ENCODE measurements around the gene PIM1. TPM values are rescaled to one million over a fixed set of nuclear protein-coding genes. Genes with fewer than 3 reads are reported as not detected.

The PIM1 gene
- total RNA-seq, 2 donors from 2014 or later: 7.3 to 10.6 TPM

DNA sequence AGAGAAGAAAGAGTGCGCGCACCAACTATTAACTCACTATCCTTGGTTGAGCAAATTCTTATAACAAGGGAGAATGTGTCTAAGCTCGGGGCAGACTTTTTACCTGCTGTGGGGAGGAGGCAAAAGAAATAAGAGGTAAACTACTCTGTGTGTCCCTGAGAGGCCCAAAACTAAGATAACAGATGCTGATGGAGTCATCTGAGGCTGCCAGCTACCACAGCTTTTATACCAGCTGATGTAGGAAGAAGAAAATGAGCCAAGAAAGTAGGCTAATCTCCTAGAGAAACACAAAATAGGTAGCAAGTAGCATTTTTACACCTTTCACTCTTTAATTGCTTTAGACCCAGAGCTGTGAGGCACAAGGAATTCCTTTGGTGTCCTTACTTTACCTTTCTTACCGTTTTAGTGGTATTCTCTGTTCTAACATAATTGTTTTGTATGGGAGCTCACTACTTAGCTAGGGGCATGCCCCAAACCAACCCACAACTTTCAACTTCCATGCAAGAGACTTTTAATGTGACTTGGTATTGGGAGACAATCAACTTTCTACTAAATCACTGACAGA, 27.8 kb upstream of the PIM1 start:
- no peak for ATAC-seq
- Histone ChIP-seq H3K27ac (no peak overlapping the region), H3K9me3 (no peaks in the 10 kb centered on the region), H3K4me1 (no peaks in the 10 kb centered on the region), H3K4me3 (no peak overlapping the region), H3K36me3 (replicated peaks in 1 of 2; ENCODE audit: insufficient read depth in 1 of 2, low read depth in 2 of 2) (no peaks in the 10 kb centered on the region), H3K27me3 (no peaks in the 10 kb centered on the region)
- intact Hi-C loops (cut with DNase I): no loop called here
- WGBS, 2 donors: 50 to 68% methylated on average over 4 of the region's 4 CpGs
- TF ChIP-seq POLR2A (IDR thresholded peaks at IDR 0.05): no peak
- TF ChIP-seq, protein P1, sequence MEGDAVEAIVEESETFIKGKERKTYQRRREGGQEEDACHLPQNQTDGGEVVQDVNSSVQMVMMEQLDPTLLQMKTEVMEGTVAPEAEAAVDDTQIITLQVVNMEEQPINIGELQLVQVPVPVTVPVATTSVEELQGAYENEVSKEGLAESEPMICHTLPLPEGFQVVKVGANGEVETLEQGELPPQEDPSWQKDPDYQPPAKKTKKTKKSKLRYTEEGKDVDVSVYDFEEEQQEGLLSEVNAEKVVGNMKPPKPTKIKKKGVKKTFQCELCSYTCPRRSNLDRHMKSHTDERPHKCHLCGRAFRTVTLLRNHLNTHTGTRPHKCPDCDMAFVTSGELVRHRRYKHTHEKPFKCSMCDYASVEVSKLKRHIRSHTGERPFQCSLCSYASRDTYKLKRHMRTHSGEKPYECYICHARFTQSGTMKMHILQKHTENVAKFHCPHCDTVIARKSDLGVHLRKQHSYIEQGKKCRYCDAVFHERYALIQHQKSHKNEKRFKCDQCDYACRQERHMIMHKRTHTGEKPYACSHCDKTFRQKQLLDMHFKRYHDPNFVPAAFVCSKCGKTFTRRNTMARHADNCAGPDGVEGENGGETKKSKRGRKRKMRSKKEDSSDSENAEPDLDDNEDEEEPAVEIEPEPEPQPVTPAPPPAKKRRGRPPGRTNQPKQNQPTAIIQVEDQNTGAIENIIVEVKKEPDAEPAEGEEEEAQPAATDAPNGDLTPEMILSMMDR (IDR thresholded peaks at IDR 0.05): no peak
- no peak for DNase-seq

DNA sequence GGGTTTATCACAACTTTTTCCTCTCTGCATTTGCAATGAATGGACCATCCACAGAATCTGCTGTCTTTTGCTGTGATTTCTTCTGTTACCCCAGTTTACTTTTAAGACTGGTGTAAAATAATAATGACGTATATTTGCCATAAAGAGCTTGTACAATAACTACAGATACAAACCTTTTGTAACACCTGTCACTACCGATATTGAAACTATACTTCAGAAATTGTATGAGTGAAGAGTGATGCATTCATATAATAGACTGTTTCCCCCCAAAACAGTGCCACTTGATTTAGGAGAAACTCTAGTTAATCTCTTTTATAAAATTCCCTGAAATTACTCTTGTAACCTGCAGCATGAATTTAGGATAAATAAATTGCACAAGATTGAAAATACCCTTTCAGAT, 26.4 kb upstream of the PIM1 start:
- Histone ChIP-seq H3K36me3 (replicated peaks in 1 of 2; ENCODE audit: insufficient read depth in 1 of 2, low read depth in 2 of 2) (no peaks in the 10 kb centered on the region), H3K27ac (no peak overlapping the region), H3K4me3 (no peak overlapping the region), H3K9me3 (no peaks in the 10 kb centered on the region), H3K4me1 (peaks cover 6% of the 10 kb centered on the region), H3K27me3 (no peaks in the 10 kb centered on the region)
- intact Hi-C loops (cut with DNase I): no loop called here
- TF ChIP-seq POLR2A (IDR thresholded peaks at IDR 0.05): no peak
- TF ChIP-seq, protein P1 (IDR thresholded peaks at IDR 0.05): no peak
- no peak for DNase-seq
- WGBS, 2 donors: 76 to 85% methylated on average over 2 of the region's 2 CpGs
- no peak for ATAC-seq

DNA sequence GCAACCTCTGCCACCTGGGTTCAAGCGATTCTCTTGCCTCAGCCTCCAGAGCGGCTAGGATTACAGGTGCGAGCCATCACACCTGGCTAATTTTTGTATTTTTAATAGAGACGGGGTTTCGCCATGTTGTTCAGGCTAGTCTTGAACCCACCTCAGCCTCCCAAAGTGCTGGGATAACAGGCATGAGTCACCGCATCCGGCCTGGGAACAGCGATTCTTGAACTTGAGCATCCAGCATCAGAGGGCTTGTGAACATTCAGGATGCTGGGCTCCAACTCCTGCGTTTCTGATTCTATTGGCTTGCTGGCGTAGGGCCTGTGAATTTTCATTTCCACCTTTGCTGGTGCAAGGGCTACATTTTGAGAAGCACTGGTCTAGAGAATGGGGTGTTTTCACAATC, 24.5 kb upstream of the PIM1 start:
- H3K27ac ChIP-seq: no peak overlapping the region

DNA sequence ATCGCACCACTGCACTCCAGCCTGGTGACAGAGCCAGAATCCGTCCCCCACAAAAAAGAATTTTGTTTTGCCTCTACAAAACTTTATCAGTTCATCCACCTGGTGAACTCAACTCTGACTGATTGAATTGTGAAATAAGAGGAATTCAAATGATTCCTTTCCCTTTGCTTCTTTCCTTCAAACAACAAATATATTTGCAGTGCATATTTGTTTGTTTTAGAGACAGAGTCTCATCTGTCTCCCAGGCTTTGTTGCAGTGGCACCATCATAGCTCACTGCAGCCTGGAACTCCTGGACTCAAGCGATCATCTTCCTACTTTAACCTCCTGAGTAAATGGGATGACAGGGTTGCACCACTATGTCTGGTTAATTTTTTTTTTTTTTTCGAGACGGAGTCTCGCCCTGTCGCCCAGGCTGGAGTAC, 23.2 kb upstream of the PIM1 start:
- TF ChIP-seq, protein P1 (IDR thresholded peaks at IDR 0.05): no peak
- no peak for TF ChIP-seq POLR2A (IDR thresholded peaks at IDR 0.05)
- DNase-seq (no peak), ATAC-seq (no peak)
- 90 to 94% methylated on average over 7 of the region's 7 CpGs for WGBS, 2 donors
- Histone ChIP-seq H3K4me3 (no peak overlapping the region), H3K9me3 (no peaks in the 10 kb centered on the region), H3K4me1 (peaks cover 6% of the 10 kb centered on the region), H3K27me3 (no peaks in the 10 kb centered on the region), H3K27ac (no peak overlapping the region), H3K36me3 (replicated peaks in 1 of 2; ENCODE audit: insufficient read depth in 1 of 2, low read depth in 2 of 2) (no peaks in the 10 kb centered on the region)
- intact Hi-C loops (cut with DNase I): no loop called here

More for the DNA sequence above, 24.5 kb upstream of the PIM1 start:
- Histone ChIP-seq H3K9me3 (no peaks in the 10 kb centered on the region), H3K27me3 (no peaks in the 10 kb centered on the region), H3K36me3 (replicated peaks in 1 of 2; ENCODE audit: insufficient read depth in 1 of 2, low read depth in 2 of 2) (no peaks in the 10 kb centered on the region), H3K4me1 (peaks cover 6% of the 10 kb centered on the region), H3K4me3 (no peak overlapping the region)
- DNase-seq (no peak), ATAC-seq (no peak)
- no peak for TF ChIP-seq POLR2A (IDR thresholded peaks at IDR 0.05)
- TF ChIP-seq, protein P1 (IDR thresholded peaks at IDR 0.05): no peak
- intact Hi-C loops (cut with DNase I): no loop called here
- 94 to 97% methylated on average over 7 to 10 of the region's 10 CpGs for WGBS, 2 donors

DNA sequence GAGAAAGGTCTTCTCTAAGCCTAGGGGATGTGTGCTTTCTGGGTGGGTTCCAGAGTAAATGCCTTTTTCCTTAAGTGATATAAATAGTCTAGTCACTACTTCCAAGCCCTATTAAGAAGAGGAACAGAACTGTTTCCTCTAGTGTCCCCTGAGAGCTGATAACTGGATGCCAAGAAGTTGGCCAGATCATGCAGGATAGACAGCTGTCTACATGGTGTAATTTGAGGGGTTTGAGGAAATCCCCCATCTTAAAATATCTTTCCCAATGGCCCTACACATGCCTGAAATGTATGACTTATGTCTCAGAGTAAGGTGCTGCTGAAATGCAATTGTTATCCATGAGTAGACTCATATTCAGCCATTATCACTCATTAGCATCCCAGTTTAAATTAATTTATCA, 20.2 kb upstream of the PIM1 start:
- intact Hi-C loops (cut with DNase I): no loop called here
- Histone ChIP-seq H3K27ac (no peak overlapping the region), H3K36me3 (replicated peaks in 1 of 2; ENCODE audit: insufficient read depth in 1 of 2, low read depth in 2 of 2) (no peaks in the 10 kb centered on the region), H3K9me3 (no peaks in the 10 kb centered on the region), H3K4me1 (peaks cover 6% of the 10 kb centered on the region), H3K27me3 (no peaks in the 10 kb centered on the region), H3K4me3 (no peak overlapping the region)
- no peak for TF ChIP-seq POLR2A (IDR thresholded peaks at IDR 0.05)
- TF ChIP-seq, protein P1 (IDR thresholded peaks at IDR 0.05): no peak
- ATAC-seq (no peak), DNase-seq (no peak)

Data from body of pancreas (tissue), 4 donors.